Stimulated activated CD8-positive, alpha-beta memory T cell treated with anti-CD3 and anti-CD28 coated beads, Interleukin-4, amount 100 ng/mL, for 1 hour (primary cell): ENCODE data around the gene SMURF1.
A peak's percentile ranks its signal among the peaks of the same experiment; 100 is the strongest.

Experiments
- DNase-seq, 2 donors: peaks; one replicate each; pipeline ENCODE4 v3.0.0-alpha.2; 2020; ENCODE audit warnings: low read depth in 2 of 2, low spot score in 1 of 2

The SMURF1 gene

DNA sequence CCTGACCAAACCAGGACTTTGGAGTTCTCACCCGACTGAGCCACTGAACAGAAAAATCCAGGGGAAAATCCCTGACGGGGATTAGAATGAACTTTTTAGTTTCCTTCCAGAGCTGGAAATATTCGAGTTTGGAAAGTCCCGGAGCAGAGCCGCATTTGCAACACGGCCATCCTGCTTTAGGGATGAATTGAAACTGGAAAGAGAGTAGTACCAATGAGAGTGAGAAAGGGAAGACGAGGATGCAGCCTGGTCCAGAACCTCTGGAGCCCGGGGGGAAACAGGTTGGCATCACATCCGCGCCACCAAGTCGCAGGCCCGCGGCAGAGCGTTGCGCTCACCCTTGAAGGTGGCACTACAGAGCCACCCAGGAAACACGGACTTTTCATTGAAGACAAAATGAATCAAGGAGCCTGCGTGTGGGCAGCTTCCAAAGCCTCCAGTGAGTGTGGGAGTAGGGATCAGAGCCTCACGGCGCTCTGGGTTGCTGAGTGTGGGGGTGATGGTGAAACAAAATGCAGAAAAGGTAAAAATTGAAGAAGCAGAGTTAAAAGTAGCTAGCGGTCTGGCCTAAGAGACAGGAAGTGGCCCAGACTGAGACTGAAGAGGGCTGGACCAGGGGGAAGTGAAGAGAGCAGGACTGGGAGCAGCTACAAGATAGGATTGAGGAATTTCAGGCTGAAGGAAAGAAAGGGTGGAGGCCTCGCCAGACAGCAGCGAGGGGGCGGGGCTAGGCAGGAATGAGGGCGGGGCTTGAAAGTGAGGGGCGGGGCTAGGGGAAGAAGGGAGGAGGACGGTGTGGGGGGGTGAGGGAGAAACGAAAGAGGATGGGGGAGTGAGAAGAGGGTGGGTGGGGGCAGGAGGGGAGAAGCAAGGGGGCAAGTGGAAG, 1.8 kb downstream of the SMURF1 start:
- peak; percentile 32 to 43 for DNase-seq

DNA sequence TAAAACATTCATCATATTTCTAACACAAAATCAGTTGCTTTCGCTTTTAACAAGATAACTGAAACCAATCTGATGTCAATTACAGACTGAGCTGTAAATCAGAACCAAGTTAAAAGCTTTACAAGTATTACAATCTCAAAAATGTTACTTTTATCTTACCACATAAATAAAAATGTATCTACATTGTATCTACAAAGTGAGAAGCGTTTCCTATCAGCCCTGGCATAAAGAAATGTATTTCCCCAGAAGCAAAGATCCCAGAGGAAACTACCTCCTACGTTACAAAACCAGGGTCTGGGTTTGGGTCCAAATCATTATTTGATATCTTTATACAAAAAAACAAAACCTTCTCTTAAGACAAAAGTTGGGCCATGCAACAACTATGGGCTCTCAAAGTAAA, 2.6 kb downstream of the SMURF1 start:
- no peak for DNase-seq

DNA sequence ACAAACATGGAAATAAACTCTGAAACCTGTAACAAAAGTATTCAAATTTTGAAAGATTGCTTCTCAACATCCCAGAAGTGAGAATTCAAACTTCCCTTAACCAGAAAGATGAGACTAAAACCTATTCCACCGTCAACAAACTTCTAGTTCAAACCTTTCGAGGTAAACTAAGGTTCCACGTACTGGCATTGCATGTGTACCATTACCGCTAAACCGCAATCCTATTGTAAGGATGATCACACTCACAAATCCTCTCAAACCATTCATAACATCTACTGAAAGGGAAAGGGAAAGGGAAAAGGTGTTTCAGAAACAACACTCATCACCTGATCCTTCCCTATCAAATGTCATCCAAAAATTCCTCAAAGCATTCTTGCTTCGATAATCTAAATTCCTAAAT, 3.1 kb downstream of the SMURF1 start:
- no peak for DNase-seq

DNA sequence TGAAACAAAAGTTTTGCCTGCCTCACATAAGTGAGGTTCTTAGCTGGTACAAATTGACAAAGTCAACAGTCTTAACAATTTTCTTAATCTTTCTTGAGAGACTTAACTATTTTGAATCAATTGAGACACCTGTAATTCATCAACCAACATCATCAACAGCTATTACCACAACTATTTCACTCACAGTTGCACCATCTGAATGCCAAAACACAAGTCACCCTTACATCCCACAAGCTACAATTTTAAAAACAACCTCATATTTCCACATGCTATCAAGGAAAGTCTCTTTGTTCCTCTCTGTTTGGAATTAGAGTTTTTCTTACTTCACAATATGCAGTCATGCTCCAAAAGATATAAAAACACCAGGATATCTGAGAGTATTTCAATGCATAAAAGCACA, 4.9 kb downstream of the SMURF1 start:
- DNase-seq = no peak

DNA sequence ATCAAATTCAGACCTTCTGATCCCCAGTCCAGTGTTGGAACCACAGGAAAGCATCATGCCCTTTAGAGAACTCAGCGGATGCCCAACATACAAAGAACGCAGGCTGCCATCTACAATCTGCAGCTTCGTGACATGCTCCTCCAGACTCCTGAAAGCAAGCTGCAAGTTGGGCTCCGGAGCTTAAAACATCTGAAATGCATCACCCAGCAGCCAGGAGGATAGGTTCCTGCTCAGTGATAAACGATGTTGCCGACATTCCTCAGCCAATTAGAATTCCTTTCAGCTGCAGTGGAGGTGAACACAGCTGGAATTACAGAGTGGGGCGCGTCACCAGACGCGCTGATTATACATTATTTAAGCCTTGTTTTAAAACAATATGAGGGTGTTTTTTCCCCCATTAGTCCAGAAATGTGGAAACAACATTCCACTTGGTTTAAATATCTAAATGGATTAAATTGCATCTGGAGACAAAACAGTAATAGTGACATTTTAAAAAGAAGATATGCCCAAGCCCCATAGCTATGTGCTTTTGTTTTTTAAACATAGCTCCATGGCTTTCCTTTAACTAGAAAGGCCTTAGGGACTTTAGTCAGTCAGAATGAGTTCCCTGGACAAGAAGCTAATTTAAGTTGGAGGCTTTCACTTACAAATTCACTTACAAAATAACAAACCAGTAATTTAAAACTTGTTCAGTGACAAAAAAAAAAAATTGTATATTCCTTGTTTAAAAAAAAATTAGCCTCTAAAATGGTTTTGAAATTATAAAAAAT, 6.3 kb downstream of the SMURF1 start:
- no peak for DNase-seq

DNA sequence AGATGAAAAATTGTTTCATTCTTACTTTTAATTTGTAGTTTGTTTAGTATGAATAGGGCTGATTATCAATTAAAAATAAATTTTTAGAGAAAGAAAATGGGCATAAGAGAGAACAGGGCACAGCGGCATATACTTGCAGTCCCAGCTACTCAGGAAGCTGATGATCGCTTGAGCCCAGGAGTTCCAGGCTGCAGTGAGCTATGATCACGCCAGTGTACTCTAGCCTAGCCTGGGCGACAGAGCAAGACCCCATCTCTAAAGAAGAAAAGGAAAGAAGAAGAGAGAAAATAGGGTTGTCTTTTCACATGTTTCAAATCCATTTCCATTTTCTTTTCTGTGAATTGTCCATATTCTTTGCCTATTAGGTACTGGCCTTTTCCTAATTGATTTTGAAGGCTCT, 8.0 kb downstream of the SMURF1 start:
- DNase-seq = no peak

DNA sequence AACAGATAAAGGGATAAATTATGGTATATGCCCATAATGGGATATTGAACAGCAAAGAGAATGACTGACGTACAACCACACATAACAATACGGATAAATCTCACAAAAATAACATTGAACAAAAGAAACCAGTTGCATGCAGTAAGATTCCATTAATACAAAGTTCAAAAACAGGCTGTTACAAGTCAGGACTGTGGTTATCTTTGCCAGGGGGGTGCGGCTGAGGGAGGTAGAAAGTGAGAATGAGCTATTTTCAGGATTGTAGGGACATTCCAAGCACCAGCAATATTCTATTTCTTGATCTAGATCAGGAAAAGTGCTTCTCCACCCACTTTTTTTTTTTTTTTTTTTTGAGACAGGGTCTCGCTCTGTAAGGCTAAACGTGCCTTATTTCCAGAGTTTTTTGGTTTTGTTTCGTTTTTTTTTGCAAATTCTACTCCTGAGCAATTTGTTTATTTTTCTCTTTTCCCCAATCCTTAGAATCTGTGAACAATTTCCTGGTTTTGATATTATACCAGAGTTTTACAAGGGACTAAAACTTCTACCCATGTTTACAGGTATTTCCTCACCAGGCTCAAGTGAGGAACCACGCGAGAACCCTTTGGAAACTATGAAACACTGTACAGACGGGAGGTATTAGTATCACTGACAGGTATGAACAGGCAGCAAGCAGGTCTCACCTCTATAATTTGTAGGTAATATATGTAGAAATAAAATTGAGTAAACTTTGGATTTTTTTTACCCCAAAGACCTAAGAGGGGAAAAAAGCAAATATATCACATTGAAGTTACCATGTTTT, 9.9 kb downstream of the SMURF1 start:
- no peak for DNase-seq

DNA sequence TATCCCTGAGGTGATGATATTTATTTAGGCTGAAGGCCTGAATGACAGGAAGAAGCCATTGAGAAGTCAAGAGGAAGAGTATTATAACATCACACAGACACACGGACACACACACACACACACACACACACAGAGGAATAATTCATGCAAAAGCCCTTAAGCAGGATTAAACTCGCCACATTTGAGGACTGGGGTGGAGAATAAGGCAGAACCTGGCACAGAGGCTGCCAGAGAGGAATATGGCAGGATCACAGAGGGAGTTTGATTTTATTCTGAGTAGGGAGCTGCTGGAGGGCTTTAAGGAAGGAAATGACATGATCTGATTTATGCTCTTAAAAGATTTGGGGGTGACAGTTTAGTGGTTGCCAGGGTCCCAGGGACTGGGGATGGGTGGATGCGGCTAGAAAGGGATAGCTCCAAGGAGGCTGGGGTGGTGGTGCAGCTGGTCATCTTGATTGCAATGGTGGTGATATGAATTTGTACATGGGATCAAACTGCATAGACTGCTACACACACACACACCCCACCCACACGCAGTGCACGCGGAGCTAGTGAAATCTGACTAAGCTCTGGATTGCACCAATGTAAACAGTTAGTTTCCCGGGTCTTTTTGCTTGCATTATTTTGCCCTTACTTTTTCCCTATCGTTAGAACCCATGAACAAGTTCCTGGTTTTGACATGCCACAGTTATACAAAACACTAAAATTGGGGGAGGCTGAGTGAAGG, 11.2 kb downstream of the SMURF1 start:
- no peak for DNase-seq

DNA sequence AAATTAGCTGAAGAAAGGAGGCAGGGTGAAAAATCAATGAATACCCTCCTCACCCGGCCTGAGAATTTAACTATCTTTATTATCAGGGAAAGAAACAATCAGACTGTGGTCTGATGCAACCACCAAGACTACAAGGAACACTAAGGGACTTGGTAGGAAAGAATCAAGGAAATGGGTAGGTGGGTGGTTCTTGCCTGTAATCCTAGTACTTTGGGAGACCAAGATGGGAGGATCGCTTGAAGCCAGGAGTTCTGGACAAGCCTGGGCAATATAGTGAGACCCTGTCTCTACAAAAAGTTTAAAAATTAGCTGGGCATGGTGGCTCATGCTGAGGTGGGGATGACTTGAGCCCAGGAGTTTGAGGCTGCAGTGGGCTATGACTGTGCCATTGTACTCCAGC, 12.6 kb downstream of the SMURF1 start:
- DNase-seq = no peak

DNA sequence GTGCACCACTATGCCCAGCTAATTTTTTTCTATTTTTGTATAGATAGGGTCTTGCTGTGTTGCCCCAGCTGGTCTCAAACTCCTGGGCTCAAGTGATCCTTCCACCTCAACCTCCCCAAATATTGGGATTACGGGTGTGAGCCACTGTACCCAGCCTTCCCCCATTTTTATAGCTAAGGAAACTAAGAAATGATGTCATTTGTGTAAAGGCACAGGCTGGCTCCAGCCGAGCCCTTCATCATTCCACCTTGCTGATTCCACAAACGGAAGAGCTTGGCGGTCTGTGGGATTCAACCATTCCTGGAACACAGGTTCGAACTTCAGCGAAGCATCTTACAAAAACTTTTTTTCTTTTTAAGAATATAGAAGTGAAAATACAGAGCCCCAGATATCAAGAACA, 14.4 kb downstream of the SMURF1 start:
- no peak for DNase-seq

DNA sequence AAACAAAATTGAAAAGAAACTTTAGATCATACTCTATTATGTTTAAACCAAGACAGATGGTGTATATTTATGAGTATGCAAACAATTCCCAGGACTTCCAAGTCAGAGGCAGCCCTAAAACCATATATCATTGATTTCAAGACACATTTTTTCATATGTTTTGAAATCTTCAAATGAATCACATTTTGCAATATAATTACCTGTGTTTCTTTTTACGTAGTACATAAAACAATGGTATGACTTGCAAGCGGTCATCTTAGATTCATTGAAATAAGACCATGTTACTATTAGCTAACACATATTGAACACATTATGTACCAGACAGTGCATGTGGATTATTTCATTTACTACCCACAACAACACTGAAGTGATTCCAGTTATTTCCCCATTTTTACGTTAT, 14.9 kb downstream of the SMURF1 start:
- DNase-seq = no peak

DNA sequence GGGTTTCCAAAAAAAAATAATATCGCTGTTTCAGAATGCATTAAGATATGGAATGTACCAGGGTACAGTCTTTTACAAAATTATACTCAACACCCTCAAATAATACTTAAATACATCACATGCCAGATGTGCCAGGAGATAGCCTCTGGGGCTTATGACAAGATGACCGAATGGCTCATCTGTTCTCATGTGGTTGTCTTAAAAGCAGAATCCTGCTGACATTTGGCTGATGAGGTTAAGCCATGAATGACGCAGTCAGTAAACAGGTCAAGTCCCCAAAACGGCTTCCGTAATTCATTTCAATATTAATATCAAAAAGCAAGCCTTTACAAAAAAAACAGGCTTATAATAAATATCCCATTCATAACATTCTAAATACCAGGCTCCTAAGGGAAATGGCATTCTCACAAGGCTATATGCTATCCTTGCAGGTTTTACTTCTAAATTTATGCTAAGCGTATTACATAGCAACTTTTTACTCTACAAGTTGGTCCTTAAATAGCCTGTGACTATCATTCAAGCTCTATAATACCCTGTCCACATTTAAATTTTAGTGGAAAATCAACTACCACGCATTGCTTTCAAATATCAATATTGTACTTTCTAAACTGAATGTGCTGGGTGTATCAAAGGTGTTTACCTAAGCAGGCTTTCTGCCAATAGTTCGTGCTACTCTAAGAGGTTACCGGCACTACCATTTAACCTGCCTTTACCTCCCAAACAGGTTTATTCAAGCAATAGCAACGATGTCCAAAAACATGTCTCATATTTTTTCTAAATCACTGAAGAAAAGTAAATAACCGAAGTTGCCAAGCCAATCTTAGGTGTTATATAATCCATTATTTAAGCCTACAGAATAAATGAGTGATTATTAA, 15.6 kb downstream of the SMURF1 start:
- no peak for DNase-seq

DNA sequence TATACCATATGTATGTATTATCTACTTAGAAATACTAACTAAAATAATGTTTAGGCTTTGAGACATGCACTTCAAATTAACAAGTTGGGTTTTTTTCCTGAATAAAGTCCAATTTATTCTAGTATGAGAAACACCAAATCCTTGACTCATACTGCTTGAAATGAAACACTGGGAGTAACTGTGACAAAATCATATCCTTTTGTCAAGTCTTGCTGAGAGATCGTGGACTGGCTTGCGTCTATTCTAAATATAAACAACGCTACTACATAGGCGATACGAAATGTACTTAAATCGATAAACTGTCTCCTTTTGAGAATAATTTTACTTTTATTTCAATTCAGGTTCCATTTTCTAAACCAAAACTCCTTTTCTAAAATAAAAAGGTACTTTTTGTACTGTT, 16.3 kb downstream of the SMURF1 start:
- no peak for DNase-seq

DNA sequence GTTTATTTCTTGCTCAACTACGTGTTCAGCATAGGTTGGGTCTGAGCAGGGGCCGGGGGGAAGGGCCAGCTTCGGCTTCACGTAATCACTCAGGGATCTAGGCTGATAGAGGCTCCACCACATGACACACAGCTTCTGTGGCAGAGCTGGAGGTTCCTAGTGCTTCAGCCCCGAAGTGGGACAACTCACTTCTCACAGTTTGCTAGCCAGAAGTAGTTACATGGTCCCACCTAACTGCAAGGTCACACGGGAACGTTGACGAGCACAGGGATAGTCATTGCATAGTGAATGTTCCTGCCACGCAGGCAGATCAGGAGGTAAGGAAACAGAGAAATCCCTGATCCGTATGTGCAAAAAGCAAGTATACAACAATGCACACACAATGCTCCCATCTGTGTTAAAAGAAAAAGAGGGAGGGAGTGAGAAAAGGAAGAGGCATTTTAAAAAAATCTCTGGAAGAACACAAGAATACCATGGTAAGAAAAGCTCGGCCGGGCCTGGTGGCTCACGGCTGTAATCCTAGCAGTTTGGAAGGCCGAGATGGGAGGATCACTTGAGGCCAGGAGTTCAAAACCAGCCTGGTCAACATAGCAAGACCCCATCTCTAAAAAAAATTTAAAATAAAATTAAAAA, 16.9 kb downstream of the SMURF1 start:
- no peak for DNase-seq

DNA sequence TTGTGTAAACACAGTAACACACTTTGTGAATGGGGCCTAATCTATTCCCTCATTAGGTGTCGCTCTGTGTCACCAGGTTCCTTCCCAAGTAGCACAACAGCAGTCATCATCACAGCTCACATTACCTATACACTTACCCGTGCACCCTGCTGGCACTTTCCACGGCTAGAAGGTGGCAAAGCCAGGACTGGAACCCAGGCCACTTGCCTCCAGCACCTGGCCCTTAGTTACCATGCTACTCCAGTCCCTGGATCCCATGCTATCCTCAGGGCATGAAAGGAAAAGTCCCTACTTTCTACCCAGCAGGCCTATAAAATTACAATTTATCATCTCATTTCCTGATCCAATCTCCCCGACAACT, 18.4 kb downstream of the SMURF1 start:
- no peak for DNase-seq

DNA sequence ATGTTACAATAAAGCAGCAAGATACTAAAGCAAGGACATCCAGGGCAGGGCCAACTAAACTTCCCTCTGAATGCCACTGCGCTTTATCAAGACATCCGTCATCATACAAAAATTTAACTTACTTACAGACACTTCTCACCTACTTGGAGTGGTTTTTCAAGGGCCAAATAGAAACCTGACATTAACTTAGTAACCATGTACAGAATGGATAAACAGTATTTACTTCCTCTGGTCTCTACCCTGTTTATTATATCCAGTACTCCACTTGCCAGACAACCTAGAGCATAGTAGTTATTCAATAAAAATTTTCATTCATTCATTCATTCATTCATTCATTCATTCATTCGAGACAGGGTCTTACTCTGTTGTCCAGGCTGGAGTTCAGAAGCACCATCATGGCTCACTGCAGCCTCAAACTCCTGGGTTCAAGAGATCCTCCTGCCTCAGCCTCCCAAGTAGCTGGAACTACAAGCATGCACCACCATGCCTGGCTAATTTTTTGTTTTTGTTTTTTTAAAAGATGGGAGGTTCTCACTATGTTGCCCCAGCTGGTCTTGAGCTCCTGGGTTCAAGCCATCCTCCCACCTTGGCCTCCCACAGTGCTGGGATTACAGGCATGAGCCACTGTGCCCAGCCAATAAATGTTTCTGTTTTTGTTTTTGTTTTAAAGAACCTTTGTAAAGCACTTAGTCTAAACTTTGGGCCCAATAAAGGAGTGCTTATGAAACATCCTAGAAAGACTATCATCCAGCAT, 19.0 kb downstream of the SMURF1 start:
- no peak for DNase-seq

DNA sequence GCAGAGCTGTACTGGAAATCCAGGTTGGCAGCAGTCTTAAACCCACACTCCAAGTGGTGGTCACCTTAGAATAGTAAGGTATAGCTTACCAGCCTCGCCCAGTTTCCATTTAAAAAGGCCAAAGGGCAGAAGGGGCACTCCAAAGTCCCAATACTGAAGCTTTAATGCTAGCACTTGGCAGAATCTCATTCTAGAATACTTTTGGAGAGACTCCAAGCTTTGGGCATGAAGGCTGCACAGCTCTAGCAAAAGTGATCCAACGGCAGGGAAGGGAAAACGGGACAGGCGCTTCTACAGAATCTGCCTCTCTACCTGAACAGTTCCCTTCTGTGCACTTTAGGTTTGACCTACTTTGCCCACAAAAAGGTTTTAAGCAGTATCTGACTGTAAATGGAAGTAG, 19.7 kb downstream of the SMURF1 start:
- DNase-seq = no peak

DNA sequence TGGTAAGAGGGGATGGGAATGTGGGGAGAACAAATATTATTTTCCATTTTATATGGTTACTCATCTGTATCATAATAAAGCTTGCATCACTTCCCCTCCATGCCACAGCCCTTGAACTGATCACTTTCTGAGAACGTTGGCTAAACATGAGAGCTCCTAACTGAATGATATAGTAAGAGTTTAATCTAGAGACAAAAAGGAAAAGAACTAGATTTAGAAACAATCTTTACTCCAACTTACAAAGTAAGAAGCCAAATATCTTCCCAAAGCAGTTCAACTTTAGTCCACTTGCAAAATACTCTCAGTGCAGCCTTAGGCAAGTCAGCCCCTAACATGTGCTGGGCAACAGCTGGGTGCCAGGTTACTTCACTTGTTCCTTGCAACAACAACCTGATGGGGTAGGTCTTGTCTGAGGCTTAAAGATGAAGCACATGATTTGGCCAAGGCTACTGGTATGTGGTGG, 20.3 kb downstream of the SMURF1 start:
- DNase-seq = no peak

DNA sequence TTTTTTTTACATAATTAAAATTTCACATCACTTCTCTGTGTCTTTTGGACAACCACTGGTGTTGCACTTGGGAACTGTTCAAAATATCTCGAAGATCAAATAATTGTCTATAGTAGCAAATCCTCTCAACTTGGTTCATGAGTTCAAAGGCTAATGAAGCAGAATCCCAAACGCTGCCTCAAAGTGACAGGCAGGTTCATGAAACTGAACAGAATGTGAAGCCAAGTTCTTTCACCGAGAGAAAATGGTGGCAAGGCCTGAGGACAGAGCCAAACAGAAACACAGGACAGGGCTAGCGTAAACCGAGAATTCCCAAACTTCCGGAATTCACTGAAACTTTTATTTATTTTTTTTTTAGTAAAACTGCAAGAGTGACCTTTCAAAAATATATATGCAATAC, 21.1 kb downstream of the SMURF1 start:
- no peak for DNase-seq
